ENCODE data around the gene SPATA32.
A peak's percentile ranks its signal among the peaks of the same experiment; 100 is the strongest.

The SPATA32 gene

GRCh38 chr17:45261577-45262515 is at the start of gene SPATA32:
SPATA32 (minus strand) TSS chr17:45262094; CDS start chr17:45262016, 78 bp downstream.
- ATAC-seq (ENCODE audit: low read depth) (peak; percentile 67), DNase-seq (ENCODE audit: low spot score) (no peak)
- Histone ChIP-seq H3K27me3 (ENCODE audit: insufficient read depth, poor library complexity, severe bottlenecking) (no peaks in the 10 kb centered on the region), H3K27ac (ENCODE audit: poor library complexity, severe bottlenecking) (no peak within 1 kb of the TSS), H3K36me3 (ENCODE audit: low read depth) (peaks cover 32% of the 10 kb centered on the region), H3K4me3 (ENCODE audit: severe bottlenecking) (peak within 1 kb of the TSS; percentile 24), H3K9me3 (ENCODE audit: severe bottlenecking) (no peaks in the 10 kb centered on the region), H3K4me1 (ENCODE audit: insufficient read depth, poor library complexity, severe bottlenecking) (peaks cover 7% of the 10 kb centered on the region)
- TF ChIP-seq CTCF (IDR thresholded peaks at IDR 0.05; ENCODE audit: poor library complexity, severe bottlenecking): no peak

DNA sequence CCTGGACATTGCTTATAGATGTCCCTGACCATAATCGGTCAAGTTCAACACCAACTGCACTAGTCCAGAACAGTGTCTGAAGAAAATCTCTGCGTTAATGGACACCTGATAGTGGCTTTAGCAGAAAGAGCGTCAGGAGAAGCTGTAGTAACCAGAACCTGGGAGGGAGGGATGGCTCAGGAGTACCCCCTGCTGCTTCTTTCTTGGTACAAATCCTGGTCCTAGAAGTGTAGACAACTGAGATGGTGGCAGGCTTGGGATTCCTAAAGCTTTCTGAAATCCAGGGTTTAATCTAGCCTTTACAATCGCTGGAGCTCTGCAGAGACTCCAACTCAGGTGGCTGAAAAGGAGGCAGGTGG is 49.5 kb upstream of the SPATA32 start:
- Histone ChIP-seq H3K36me3 (ENCODE audit: low read depth) (peaks cover 27% of the 10 kb centered on the region), H3K4me1 (ENCODE audit: insufficient read depth, poor library complexity, severe bottlenecking) (peaks cover 60% of the 10 kb centered on the region), H3K9me3 (ENCODE audit: severe bottlenecking) (no peaks in the 10 kb centered on the region), H3K27ac (ENCODE audit: poor library complexity, severe bottlenecking) (peak overlapping the region; percentile 98), H3K27me3 (ENCODE audit: insufficient read depth, poor library complexity, severe bottlenecking) (no peaks in the 10 kb centered on the region), H3K4me3 (ENCODE audit: severe bottlenecking) (no peak overlapping the region)
- DNase-seq (ENCODE audit: low spot score) (no peak), ATAC-seq (ENCODE audit: low read depth) (no peak)
- TF ChIP-seq CTCF (IDR thresholded peaks at IDR 0.05; ENCODE audit: poor library complexity, severe bottlenecking): no peak

DNA sequence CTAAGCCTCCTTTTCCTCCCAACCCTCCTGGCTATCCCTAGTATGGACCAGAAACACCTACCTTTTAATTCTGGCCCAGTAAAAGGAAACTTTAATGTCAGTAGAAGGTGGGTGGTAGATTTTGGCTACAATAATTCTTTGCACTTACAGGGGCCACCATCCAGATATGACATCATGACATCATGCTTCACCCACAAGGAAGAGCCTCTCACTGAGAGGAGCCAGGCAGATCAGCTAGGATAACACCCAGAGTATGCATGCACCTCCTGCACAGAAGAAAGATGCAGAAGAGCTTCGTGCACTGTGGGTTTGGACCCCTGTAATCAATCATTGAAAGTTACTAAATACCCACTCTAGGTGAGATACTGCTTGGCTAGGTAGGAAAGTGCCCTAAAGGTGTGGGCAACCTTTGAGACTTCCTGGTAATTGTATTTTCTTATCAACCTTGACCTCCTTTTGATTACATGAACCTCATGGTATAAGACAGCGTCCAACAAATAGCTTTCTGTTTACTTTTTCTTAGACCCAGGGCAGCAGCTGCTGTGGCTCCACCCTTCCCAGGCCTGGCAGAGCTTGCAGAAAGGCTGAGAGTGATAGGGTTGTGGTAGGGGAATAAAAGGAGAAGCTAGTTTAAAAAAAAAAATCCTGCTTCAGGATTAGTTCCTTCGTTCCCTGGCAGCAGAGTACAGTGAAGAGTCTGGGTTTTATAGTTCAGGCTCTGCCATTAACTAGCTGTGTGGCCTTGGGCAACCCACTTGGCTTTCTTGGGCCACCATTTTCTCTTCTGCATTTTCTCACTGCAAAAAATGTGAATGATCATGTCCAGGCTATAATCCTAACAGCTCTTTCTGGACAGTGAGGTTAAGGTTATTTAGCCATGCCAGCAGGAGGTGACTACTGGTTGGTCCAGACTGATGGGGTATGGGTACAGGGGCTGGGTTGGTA is 48.8 kb upstream of the SPATA32 start:
- TF ChIP-seq CTCF (IDR thresholded peaks at IDR 0.05; ENCODE audit: poor library complexity, severe bottlenecking): no peak
- Histone ChIP-seq H3K4me1 (ENCODE audit: insufficient read depth, poor library complexity, severe bottlenecking) (peaks cover 68% of the 10 kb centered on the region), H3K27me3 (ENCODE audit: insufficient read depth, poor library complexity, severe bottlenecking) (no peaks in the 10 kb centered on the region), H3K4me3 (ENCODE audit: severe bottlenecking) (no peak overlapping the region), H3K27ac (ENCODE audit: poor library complexity, severe bottlenecking) (peak overlapping the region; percentile 98), H3K9me3 (ENCODE audit: severe bottlenecking) (no peaks in the 10 kb centered on the region), H3K36me3 (ENCODE audit: low read depth) (peaks cover 27% of the 10 kb centered on the region)
- no peak for ATAC-seq (ENCODE audit: low read depth)
- no peak for DNase-seq (ENCODE audit: low spot score)

GRCh38 chr17:45309400-45309799 is 47.5 kb upstream of the SPATA32 start:
- peak overlapping the region; percentile 71 for H3K27ac ChIP-seq (ENCODE audit: poor library complexity, severe bottlenecking)
- peaks cover 69% of the 10 kb centered on the region for H3K4me1 ChIP-seq (ENCODE audit: insufficient read depth, poor library complexity, severe bottlenecking)
- no peak for TF ChIP-seq CTCF (IDR thresholded peaks at IDR 0.05; ENCODE audit: poor library complexity, severe bottlenecking)
- H3K9me3 ChIP-seq (ENCODE audit: severe bottlenecking): no peaks in the 10 kb centered on the region
- no peak overlapping the region for H3K4me3 ChIP-seq (ENCODE audit: severe bottlenecking)
- ATAC-seq (ENCODE audit: low read depth) (no peak), DNase-seq (ENCODE audit: low spot score) (no peak)
- H3K27me3 ChIP-seq (ENCODE audit: insufficient read depth, poor library complexity, severe bottlenecking): no peaks in the 10 kb centered on the region
- H3K36me3 ChIP-seq (ENCODE audit: low read depth): peaks cover 31% of the 10 kb centered on the region
